ENCODE measurements around the gene NANP. TPM values are rescaled to one million over a fixed set of nuclear protein-coding genes. Genes with fewer than 3 reads are reported as not detected.

Gene NANP
- 3.4 and 5.1 TPM in 2 replicates for total RNA-seq

DNA sequence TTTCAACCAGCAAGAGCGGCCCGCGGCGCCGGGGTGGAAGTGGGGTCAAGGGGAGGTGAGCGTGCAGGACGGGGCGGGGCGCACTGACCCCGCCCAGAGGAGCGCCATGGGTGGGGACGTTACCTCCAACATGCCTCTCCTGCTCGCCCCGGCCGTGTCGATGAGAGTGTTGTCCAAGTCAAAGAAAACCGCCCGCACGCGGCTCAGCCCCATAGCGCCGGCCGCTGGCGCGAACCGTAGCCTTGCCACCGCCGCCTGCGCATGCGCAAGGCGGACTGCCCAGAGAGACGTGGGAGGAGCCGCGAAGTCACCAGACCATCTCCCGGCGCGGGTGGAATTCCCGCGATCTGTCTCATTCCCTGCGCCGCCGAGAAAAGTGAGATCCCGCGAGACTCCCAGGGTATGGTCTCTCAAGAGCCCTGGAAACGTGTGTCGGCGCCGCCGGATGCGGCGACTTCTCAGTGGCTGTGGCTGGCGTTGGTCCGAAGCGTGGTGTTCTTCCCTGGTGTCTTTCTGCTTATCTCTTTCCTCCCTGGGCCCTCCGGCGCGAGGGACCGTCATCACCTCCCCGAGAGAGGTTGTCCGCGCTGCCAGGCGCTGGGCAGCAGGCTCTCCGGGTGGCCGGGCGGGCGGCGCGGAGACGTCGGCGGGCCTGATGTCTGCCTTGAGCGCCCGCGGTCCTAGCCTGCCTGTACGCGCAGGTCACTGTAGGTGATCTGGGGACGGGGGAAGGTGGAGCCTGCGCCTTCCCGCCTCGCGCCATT, at the start of gene NANP:
NANP (minus strand) TSS at position 279 of the 764 bp plus-strand sequence; CDS start at position 213, 66 bp downstream.

GRCh38 chr20:25584905-25585704, 38.7 kb downstream of the NANP start, which contains the start of gene NINL:
Gene NINL (minus strand): TSS chr20:25585531. CDS start chr20:25526587, 58,944 bp downstream.

Other genes starting within 250 kb of the NANP start
- gene ABHD12, start 233.2 kb downstream of the NANP start, total RNA-seq = 21.7 and 21.9 TPM in 2 replicates
- gene GINS1, start 216.3 kb downstream of the NANP start, total RNA-seq = 1.7 and 6.0 TPM in 2 replicates
- 5.1 and 5.3 TPM in 2 replicates for gene NINL, start 38.5 kb downstream of the NANP start, total RNA-seq
- gene ZNF337, start 72.8 kb upstream of the NANP start, total RNA-seq = 15.6 and 18.6 TPM in 2 replicates